NCI-H526 (cell line): ENCODE measurements around the gene PRKCZ.
"Not testable (repeated sequence)": the region's sequence is repeated elsewhere in the genome, so short reads cannot be mapped to it uniquely, and the experiment has no call there.

Experiments
- DNase-seq, 2 experiments: peaks; one replicate each; lab custom pipeline; 2025; lab: John Stamatoyannopoulos, UW

The PRKCZ gene

DNA sequence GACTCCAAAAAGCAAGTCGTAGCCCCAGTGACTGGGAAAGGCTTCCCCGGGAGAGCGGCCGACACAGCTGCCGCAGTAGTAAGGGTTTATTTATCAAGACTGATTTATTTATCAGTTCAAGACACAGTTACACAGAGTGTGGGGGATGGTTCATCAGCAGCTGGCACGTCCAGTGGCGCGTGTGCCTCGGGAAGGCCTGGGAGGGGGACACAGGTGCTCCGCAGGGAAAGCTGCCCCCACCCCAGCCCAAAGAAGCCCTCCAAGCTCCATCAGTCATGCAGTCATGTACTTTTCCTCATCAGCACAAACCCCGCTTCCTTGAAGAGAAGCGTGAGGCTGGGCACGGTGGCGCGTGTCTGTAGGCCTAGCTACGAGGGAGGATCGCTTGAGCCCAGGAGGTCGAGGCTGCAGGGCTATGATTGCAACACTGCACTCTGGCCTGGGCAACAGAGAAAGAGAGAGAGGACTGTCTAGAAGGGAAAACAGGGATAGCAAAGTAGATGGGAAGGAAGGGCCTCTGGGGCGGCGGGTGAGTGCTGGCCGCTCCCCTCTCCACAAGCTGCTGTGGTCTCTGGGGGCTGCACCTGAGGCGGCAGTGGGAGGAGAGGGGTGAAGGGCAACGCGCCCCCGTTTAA is 53.2 kb downstream of the PRKCZ start:
- DNase-seq: no peak

DNA sequence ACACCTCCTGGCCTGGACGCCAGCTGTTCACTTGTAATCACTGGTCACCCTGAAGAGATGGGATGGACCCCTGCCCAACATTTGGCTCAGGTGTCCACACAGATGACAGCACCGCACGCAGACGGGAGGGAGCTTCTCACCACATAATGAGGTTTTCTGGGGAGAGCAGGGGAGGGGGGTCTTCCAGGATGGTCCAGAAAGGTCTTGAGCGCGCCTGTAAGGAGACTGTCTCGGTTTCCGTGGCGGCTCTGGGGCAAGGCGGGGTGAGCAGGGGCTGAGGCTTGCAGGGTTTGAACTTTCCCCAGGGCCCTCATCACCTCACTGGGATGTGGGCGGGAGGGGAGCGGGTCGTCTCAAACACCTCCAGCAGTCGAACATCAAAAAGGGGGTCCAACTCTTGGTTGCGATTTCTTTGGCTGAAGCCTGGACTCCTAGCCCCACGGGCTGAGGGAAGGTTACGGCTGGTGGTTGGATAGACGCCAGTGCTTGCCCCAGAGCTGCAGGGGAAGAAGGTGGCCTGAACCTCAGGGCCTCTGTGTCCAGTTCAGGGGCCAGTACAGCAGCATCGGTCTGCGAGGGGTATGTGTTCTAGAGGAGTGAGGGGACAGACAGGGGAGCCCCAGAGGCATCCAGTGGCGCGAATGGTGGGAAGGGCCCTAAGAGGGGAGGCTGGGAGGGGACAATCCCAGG is 53.8 kb downstream of the PRKCZ start:
- no peak for DNase-seq

- peak in 1 of 2 experiments; percentile 43 for DNase-seq
Measured at GRCh38 chr1:2104621-2105427, 54.6 kb downstream of the PRKCZ start.

- no peak for DNase-seq
Measured at GRCh38 chr1:2105781-2106524, 55.7 kb downstream of the PRKCZ start.

DNA sequence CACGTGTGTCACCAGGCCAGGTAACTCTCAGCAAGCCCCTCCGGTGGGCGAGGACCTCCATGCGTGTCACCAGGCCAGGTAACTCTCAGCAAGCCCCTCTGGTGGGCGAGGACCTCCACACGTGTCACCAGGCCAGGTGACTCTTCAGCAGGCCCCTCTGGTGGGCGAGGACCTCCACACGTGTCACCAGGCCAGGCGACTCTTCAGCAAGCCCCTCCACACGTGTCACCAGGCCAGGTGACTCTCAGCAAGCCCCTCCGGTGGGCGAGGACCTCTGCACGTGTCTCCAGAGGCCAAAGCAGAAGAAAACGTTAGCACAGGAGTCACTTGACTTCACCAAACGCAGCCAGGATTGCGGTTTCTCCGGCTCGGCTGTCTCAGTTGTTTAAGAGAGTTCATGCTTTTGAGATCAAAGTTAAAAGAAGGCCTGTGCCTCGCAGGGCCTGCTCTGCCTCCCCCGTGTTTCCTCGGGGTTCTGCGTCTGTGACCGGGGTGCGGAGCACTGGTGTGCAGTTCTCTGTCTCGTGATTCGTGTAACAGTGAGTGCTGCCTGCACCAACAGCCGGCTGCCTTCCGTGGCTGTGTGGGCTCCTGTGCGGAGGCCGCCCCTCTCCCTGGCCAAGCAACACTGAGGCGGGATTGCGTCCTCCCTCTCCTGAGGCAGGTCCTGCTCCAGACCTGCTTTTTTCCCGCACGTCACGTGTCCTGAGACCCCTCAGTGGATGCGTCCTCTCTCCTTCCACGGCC is 56.6 kb downstream of the PRKCZ start:
- no peak for DNase-seq

DNA sequence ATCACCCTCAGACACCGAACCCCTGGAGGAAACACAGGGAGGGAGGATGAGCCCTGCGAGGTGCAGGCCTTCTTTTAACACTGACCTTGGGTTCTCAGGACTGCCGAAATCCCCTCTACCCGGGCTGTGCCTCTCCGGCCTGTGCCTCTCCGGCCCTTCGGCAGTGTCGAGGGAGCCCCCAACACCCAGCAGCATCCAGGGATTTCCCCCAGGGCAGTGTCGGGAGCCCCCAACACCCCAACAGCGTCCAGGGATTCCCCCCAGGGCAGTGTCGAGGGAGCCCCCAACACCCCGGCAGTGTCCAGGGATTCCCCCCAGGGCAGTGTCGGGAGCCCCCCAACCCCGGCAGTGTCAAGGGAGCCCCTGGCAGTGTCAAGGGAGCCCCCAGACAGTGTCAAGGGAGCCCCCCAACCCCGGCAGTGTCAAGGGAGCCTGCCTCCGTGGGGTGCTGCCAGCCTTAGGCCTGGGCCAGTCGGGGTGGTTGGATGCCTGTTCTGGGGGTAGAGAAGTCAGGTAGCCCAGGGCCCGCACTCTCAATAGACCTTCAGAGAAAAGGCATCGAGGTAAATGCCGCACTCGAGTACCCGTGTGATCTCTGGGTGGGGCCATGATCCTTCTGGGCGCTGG is 57.5 kb downstream of the PRKCZ start:
- no peak for DNase-seq

DNA sequence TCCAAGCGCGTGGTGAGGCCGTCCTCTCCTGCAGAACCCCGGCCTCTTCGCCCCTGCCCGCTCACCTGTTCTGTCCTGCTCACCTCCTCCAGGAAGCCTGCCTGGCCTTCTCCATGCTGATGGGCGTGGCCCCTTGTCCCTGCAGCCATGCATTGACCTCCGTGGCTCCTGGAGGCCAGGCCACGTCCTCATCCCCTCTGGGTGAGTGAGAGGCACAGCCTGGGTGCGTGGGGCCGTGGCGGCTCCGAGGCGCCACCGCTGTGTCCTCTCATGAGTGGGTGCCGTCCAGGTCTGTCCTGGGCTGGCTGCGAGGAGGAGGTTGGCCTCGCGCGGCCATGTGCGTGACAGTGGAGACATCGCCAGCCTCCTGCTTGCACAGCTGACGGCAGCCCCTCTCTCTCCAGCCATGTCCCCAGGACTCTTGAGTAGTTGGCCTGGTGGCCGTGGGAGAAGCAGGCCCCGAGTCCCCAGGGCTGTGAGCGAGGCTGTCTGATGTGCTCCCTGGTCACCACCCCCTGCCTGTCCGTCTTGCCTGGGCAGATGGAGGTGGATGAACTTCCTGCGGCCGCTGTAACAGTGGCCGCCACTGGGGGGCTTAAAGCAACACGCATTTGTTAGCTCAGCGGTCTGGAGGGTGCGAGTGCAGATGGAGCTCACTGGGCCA is 58.1 kb downstream of the PRKCZ start:
- peak in 1 of 2 experiments; percentile 34 for DNase-seq

DNA sequence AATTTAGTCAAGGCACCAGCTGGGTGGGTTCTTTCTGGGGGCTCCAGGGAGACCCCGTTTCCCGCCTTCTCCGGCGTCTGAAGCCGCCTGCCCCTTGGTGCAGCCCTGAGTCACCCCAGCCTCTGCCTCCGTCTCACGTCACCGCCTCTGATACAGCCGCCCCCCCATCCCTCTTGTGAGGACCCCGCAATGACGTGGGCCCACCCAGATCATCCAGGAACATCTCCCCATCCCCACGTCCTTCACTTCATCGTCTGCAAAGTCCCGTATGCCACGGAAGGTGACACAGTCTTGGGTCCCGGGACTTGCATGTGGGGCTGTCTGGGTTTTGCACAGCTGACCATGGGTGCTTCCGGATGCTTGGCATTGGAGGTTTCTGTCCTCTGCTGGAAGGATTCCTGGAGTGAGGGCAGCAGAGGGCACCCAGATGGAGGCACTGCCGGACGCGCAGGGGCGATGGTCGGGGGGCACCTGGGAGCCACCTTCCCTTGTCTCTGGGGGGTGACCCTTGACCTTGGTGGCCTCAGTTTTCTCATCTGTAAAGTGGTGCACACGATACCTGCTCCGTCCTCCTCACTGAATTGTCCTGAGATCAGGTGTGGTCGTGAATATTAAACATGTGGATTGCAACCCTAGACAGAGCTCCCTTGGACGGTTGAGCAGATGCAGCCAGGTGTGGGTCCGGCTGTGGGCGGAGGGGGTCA is 58.8 kb downstream of the PRKCZ start:
- DNase-seq: no peak

DNA sequence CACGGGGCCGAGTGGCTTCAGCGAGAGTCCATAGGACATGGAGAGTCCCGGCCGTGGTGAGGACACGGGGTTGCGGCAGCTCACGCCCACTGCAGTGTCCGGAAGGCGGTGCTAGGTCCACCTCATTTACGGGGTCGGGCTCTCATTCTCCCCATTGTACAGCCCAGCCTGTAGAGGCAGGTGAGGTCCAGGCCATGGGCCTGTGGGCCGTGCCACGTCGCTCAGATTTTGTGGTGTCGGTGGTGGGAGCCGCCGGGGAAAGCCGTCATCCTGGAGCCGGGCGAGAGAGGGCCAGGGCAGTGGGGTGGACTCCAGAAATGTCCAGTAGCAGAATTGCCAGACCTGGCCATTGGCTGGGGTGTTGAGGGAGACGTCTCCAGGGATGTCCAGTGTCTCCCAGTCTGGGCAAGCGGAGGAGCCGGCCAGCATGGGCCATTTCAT is 59.4 kb downstream of the PRKCZ start:
- no peak for DNase-seq

DNA sequence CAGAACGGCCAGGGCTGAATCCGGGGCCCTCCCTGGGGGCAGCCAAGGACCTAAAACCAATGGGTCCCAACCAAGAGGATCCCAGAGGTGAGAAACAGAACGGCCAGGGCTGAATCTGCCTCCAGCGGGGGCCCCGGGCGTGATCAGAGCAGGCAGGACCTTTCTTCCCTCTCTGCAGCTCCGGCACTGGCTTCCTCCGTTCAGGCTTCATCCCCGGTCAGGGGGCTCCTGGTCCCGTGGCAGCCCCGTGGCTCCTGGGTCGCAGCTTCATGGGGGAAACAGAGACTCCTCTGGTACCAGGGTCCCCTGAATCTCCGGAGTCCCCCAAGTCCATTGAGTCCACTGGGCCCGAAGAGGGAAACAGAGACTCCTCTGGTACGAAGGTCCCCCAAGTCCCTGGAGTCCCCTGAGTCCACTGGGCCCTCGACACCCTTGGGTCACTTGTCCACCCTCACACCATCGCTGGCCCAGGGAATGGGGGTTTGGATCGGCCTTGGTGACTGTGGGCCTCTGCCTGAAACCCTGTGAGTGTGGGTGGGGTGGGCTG is 60.1 kb downstream of the PRKCZ start:
- DNase-seq: no peak

DNA sequence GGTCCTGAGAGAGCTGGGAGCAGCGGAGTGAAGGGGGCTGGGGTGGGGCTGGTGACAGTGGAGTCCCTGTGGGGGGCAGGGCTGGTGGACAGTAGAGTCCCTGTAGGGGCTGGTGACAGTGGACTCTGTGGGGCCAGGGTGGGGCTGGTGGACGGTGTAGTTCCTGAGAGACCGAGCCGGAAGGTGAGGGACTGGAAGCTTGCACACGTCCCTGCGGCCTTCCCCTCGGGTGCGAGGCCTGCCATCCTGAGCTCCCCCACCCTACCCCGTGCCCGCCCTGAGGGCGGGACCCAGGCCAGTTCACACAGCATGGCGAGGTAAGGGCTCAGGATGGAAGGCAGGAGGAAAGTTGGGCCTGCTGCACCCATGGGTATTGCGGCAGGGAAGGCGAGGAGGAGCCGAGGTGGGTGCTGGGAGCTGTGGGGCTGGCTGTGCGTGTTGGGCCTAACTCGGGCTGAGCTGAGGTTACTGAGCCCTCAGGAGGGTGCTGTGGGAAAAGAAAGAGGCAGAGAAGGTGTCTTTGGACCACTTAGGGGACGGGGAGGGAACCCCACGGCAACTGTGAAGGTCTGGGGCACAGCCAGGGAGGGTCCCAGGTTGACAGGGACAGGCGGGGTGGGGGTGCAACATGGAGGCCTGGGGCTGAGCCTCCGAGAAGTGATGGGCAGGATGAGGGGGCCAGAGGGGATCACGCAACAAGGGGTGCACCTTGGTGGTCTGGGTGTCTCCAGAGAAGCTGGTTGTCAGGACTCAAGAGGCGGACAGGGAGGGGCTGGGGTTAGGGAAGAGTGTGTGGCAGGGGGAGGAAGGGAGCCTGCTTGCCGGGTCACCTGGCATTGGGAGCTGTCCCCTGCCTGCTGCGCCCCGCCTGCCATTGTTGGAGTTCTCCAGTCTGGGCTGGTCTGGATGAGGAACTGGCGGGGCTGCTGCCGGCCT is 60.8 kb downstream of the PRKCZ start:
- no peak for DNase-seq

DNA sequence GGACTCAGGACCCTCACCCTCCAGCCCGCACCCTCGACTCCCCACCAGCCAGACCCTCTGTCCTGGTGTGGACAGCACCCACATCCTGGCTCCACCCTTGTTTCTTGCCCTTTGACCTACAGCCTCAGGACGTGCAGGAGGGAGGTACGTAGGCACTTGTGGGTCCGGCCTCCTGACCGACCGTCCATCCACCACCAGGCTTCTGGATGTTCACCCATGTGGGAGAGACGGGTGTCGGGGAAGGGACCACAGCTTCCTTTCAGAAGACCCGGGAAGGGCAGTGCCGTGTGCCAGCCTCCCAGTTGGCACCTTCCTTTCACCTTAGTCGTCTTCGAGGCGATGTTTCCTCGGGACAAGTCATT is 61.4 kb downstream of the PRKCZ start:
- DNase-seq: no peak

GRCh38 chr1:2112280-2112701 is 62.1 kb downstream of the PRKCZ start:
- no peak for DNase-seq

GRCh38 chr1:2113620-2114135 is 63.5 kb downstream of the PRKCZ start:
- no peak for DNase-seq

- DNase-seq: not testable (repeated sequence)
Measured at GRCh38 chr1:2114635-2115007, 64.4 kb downstream of the PRKCZ start.

- no peak for DNase-seq
Measured at GRCh38 chr1:2115008-2115641, 64.9 kb downstream of the PRKCZ start.

DNA sequence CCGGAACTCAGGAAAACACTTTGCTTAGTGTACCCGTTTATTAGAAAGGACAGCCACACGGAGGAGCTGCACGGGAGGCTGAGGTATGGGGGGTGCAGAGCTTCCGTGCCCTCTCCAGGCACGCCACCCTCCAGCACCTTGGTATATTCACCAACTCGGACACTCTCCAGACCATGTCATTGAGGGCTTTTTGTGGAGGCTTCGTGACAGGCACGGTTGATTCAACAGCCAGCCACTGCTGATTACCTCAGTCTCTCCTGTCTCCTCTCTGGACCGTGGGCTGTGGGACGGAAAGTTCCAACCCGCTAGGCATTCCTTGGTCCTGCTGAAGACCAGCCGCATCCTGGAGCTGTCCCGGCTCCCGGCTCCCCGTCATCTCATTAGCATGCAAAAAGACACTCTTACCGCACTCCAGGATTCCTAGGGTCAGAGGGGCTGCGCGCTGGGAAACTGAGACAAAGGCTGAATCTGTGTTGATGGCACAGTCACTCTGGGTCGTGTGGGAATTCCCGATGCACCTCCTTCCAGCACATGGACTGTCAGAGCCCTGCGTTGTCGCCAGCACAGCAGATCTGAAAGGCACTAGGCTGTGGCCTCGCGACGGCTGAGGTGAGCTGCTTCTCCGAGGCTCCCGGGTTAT is 65.6 kb downstream of the PRKCZ start:
- no peak for DNase-seq
